Neural progenitor cell (in vitro differentiated cells): ENCODE results near the gene ZNF460.

Source experiments
- EZH2 ChIP-seq: fragments of 200-600 bp; sonication (generic); IDR thresholded peaks from 2 replicates; pipeline ENCODE4 v1.6.1; 2017; ENCODE audit warnings: antibody characterized with exemption, mild to moderate bottlenecking, moderate library complexity
- EZH2phosphoT487 ChIP-seq: fragments of 200-600 bp; sonication (generic); IDR thresholded peaks from 2 replicates; pipeline ENCODE4 v1.6.1; 2017; ENCODE audit warnings: antibody characterized with exemption
- TF ChIP-seq, protein P1 (sequence below): fragments of 200-600 bp; sonication (generic); IDR thresholded peaks from 2 replicates; pipeline ENCODE4 v1.5.1; 2017; ENCODE audit warnings: antibody characterized with exemption, mild to moderate bottlenecking

DNA sequence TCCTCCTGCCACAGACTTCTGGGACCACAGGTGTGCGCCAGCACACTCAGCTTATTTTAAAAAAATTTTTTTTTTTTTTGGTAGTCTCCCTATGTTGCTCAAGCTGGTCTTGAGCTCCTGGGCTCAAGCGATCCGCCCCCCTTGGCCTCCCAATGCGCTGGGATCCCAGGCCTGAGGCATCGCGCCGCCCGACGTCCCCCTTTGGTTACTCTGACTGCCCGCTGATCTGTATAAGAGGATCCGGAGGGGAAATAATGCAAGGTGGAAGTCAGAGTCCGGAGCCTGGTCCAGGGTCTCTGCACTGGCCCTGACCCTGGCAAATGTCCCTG, 40.3 kb upstream of the ZNF460 start:
- TF ChIP-seq, protein P1, sequence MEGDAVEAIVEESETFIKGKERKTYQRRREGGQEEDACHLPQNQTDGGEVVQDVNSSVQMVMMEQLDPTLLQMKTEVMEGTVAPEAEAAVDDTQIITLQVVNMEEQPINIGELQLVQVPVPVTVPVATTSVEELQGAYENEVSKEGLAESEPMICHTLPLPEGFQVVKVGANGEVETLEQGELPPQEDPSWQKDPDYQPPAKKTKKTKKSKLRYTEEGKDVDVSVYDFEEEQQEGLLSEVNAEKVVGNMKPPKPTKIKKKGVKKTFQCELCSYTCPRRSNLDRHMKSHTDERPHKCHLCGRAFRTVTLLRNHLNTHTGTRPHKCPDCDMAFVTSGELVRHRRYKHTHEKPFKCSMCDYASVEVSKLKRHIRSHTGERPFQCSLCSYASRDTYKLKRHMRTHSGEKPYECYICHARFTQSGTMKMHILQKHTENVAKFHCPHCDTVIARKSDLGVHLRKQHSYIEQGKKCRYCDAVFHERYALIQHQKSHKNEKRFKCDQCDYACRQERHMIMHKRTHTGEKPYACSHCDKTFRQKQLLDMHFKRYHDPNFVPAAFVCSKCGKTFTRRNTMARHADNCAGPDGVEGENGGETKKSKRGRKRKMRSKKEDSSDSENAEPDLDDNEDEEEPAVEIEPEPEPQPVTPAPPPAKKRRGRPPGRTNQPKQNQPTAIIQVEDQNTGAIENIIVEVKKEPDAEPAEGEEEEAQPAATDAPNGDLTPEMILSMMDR = no peak
- no peak for TF ChIP-seq EZH2
- TF ChIP-seq EZH2phosphoT487 = no peak
